NK-92 treated with Interleukin-12 subunit alpha and Interleukin-12 subunit beta, amount 100 ng/mL, for 24 hours (cell line): ENCODE data around the gene DOCK2.
"Not testable (repeated sequence)": the region's sequence is repeated elsewhere in the genome, so short reads cannot be mapped to it uniquely, and the experiment has no call there.

Source experiments
- DNase-seq: peaks from one replicate; lab custom pipeline; 2025; lab: John Stamatoyannopoulos, UW

DOCK2 gene

GRCh38 chr5:169756071-169756765, 119.1 kb downstream of the DOCK2 start:
- DNase-seq: no peak

GRCh38 chr5:169757016-169757415, 119.9 kb downstream of the DOCK2 start:
- no peak for DNase-seq

- no peak for DNase-seq
Measured at GRCh38 chr5:169758886-169759285, 121.8 kb downstream of the DOCK2 start.

- DNase-seq: no peak
Measured at GRCh38 chr5:169760229-169760628, 123.2 kb downstream of the DOCK2 start.

GRCh38 chr5:169762338-169763095, 125.4 kb downstream of the DOCK2 start:
- no peak for DNase-seq

- DNase-seq: no peak
Measured at GRCh38 chr5:169763376-169764017, 126.4 kb downstream of the DOCK2 start.

- DNase-seq: no peak
Measured at GRCh38 chr5:169764018-169764378, 126.9 kb downstream of the DOCK2 start.

- DNase-seq: no peak
Measured at GRCh38 chr5:169765176-169765996, 128.3 kb downstream of the DOCK2 start.

- DNase-seq: not testable (repeated sequence)
Measured at GRCh38 chr5:169766943-169767342, 129.9 kb downstream of the DOCK2 start.

GRCh38 chr5:169767938-169768337, 130.9 kb downstream of the DOCK2 start:
- no peak for DNase-seq

GRCh38 chr5:169768416-169768815, 131.3 kb downstream of the DOCK2 start:
- no peak for DNase-seq

GRCh38 chr5:169770109-169770508, 133.0 kb downstream of the DOCK2 start:
- DNase-seq: no peak

GRCh38 chr5:169772256-169772655, 135.2 kb downstream of the DOCK2 start:
- DNase-seq: no peak

GRCh38 chr5:169772688-169773087, 135.6 kb downstream of the DOCK2 start:
- DNase-seq: no peak

GRCh38 chr5:169777159-169777558, 140.1 kb downstream of the DOCK2 start:
- DNase-seq: no peak

- no peak for DNase-seq
Measured at GRCh38 chr5:169778622-169779596, 141.8 kb downstream of the DOCK2 start.

- DNase-seq: no peak
Measured at GRCh38 chr5:169781420-169782345, 144.6 kb downstream of the DOCK2 start.

GRCh38 chr5:169785771-169786618, 148.9 kb downstream of the DOCK2 start:
- no peak for DNase-seq

GRCh38 chr5:169788168-169788567, 151.1 kb downstream of the DOCK2 start:
- no peak for DNase-seq
